Activated T-cell treated with anti-CD3 and anti-CD28 coated beads, Interleukin-2, amount 50 U/mL, for 4 hours (primary cell): ENCODE data around the gene TLR6. TPM values are rescaled to one million over a fixed set of nuclear protein-coding genes. Genes with fewer than 3 reads are reported as not detected.

Experiments used
- ATAC-seq, 2 donors: fragments of 200-7000 bp; cut with Tn5 transposase; one replicate each; pipeline ENCODE4 v1.10.0; 2021
- DNase-seq: peaks from one replicate; pipeline ENCODE4 v3.0.0-alpha.2; 2020
- H3K27me3 Mint-ChIP-seq: one replicate; pipeline ENCODE4 v1.8.0; 2021; ENCODE audit warnings: low read depth, mixed read lengths
- H3K36me3 Mint-ChIP-seq: one replicate; pipeline ENCODE4 v1.8.0; 2022; ENCODE audit warnings: mixed read lengths; ENCODE audit not compliant: insufficient read depth
- H3K4me1 Mint-ChIP-seq: one replicate; pipeline ENCODE4 v1.8.0; 2021; ENCODE audit warnings: low read depth, mixed read lengths
- H3K4me3 Mint-ChIP-seq: one replicate; pipeline ENCODE4 v1.8.0; 2021; ENCODE audit warnings: mild to moderate bottlenecking, moderate library complexity, mixed read lengths
- H3K9me3 Mint-ChIP-seq: one replicate; pipeline ENCODE4 v1.8.0; 2021; ENCODE audit warnings: mixed read lengths
- total RNA-seq, 3 donors: library from RNA; stranded (reverse); gene quantifications; one replicate each; pipeline ENCODE4 v1.2.1, GENCODE V29; 2021

TLR6 gene
- total RNA-seq, 3 donors from 2014 or later = 0.73 to 1.9 (median 0.95) TPM

GRCh38 chr4:38857354-38858096, 908 bp upstream of the TLR6 start:
- H3K4me1 Mint-ChIP-seq = peaks cover 36% of the 10 kb centered on the region
- peak overlapping the region; percentile 56 for H3K4me3 Mint-ChIP-seq
- DNase-seq (no peak), ATAC-seq (peak; percentile 88 to 90)
- no peaks in the 10 kb centered on the region for H3K36me3 Mint-ChIP-seq
- no peaks in the 10 kb centered on the region for H3K27me3 Mint-ChIP-seq
- no peaks in the 10 kb centered on the region for H3K9me3 Mint-ChIP-seq

GRCh38 chr4:38856046-38856445, 571 bp downstream of the TLR6 start:
- Mint-ChIP-seq H3K36me3 (no peaks in the 10 kb centered on the region), H3K4me3 (peak overlapping the region; percentile 84), H3K4me1 (peaks cover 32% of the 10 kb centered on the region), H3K27me3 (no peaks in the 10 kb centered on the region), H3K9me3 (no peaks in the 10 kb centered on the region)
- ATAC-seq = no peak
- no peak for DNase-seq

GRCh38 chr4:38855466-38855865, 1.2 kb downstream of the TLR6 start:
- no peaks in the 10 kb centered on the region for H3K9me3 Mint-ChIP-seq
- H3K27me3 Mint-ChIP-seq = no peaks in the 10 kb centered on the region
- peak overlapping the region; percentile 84 for H3K4me3 Mint-ChIP-seq
- peaks cover 29% of the 10 kb centered on the region for H3K4me1 Mint-ChIP-seq
- ATAC-seq (no peak), DNase-seq (no peak)
- no peaks in the 10 kb centered on the region for H3K36me3 Mint-ChIP-seq

DNA sequence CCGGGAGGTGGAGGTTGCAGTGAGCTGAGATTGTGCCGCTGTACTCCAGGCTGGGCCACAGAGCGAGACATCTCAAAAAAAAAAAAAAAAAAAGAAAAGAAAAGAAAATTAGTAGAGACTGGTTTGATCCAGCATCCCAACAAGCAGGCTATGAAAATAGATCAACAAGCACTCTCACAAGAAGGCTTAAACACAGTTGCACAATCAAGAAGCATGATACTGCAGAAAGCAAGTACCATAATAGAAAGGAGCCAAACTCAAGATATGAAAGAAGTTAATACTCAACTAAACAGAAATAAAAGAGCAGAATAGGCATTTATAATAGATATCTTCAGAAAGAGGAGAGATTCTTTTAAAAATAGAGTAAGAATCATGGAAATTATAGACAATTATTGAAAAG, 10.6 kb downstream of the TLR6 start:
- Mint-ChIP-seq H3K4me1 (no peaks in the 10 kb centered on the region), H3K4me3 (no peak overlapping the region), H3K27me3 (no peaks in the 10 kb centered on the region), H3K36me3 (peaks cover 15% of the 10 kb centered on the region), H3K9me3 (peaks cover 12% of the 10 kb centered on the region)
- ATAC-seq = no peak
- DNase-seq = no peak

DNA sequence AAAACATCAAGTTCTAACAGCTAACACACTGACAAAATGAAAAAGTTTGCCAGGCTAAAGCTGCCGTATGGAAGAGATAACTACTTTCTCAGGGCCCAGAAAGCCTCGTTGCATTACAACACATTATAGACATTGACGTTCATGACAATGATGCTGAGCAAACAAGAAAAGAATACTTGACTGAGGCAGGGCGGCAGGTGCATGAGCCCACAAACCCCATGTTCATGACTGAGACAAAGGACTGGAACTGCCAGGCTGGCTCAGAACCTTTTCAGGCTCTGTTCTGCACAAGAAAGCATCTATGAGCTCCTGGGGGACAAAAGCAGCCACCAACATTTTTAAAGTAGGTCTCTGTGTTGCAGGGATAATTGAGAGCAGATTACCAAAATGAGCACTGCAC, 13.6 kb downstream of the TLR6 start:
- H3K4me1 Mint-ChIP-seq = peaks cover 10% of the 10 kb centered on the region
- no peaks in the 10 kb centered on the region for H3K27me3 Mint-ChIP-seq
- no peak overlapping the region for H3K4me3 Mint-ChIP-seq
- DNase-seq = no peak
- ATAC-seq = no peak
- H3K36me3 Mint-ChIP-seq = peaks cover 11% of the 10 kb centered on the region
- H3K9me3 Mint-ChIP-seq = no peaks in the 10 kb centered on the region

- ATAC-seq (peak; percentile 83 to 86), DNase-seq (no peak)
- Mint-ChIP-seq H3K4me3 (peak overlapping the region; percentile 57), H3K27me3 (no peaks in the 10 kb centered on the region), H3K36me3 (peaks cover 9% of the 10 kb centered on the region), H3K9me3 (peaks cover 12% of the 10 kb centered on the region), H3K4me1 (peaks cover 22% of the 10 kb centered on the region)
These were observed 18.8 kb downstream of the TLR6 start for GRCh38 chr4:38837849-38838248.

GRCh38 chr4:38837334-38837733, 19.3 kb downstream of the TLR6 start:
- H3K9me3 Mint-ChIP-seq = peaks cover 12% of the 10 kb centered on the region
- H3K27me3 Mint-ChIP-seq = no peaks in the 10 kb centered on the region
- ATAC-seq (peak; percentile 29 to 32), DNase-seq (no peak)
- H3K4me3 Mint-ChIP-seq = peak overlapping the region; percentile 57
- H3K4me1 Mint-ChIP-seq = peaks cover 22% of the 10 kb centered on the region
- peaks cover 9% of the 10 kb centered on the region for H3K36me3 Mint-ChIP-seq

DNA sequence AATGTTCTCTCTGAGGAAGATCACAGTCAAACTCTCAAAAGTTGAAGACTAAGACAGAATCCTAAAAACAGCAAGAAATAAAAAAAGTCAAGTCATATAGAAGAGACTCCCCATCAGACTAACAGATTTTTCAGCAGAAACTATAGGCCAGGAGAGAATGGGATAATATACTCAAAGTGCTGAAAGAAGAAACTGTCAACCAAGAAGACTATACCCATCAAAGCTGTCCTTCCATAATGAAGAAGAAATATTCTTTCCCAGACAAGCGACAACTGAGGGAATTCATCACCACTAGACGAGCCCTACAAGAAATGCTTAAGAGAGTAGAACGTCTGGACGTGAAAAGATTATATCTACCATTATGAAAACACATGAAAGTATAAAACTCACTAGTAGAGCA, 22.0 kb downstream of the TLR6 start:
- Mint-ChIP-seq H3K9me3 (peaks cover 12% of the 10 kb centered on the region), H3K27me3 (no peaks in the 10 kb centered on the region), H3K4me1 (peaks cover 22% of the 10 kb centered on the region), H3K4me3 (no peak overlapping the region), H3K36me3 (peaks cover 9% of the 10 kb centered on the region)
- no peak for ATAC-seq
- DNase-seq = no peak

GRCh38 chr4:38832624-38833528, 23.7 kb downstream of the TLR6 start:
- Mint-ChIP-seq H3K4me1 (peaks cover 10% of the 10 kb centered on the region), H3K9me3 (peaks cover 12% of the 10 kb centered on the region), H3K27me3 (no peaks in the 10 kb centered on the region), H3K36me3 (peaks cover 9% of the 10 kb centered on the region), H3K4me3 (no peak overlapping the region)
- DNase-seq (no peak), ATAC-seq (no peak)

- DNase-seq (no peak), ATAC-seq (no peak)
- Mint-ChIP-seq H3K4me1 (peaks cover 4% of the 10 kb centered on the region), H3K4me3 (no peak overlapping the region), H3K36me3 (peaks cover 9% of the 10 kb centered on the region), H3K9me3 (peaks cover 9% of the 10 kb centered on the region), H3K27me3 (no peaks in the 10 kb centered on the region)
These were observed 24.4 kb downstream of the TLR6 start for GRCh38 chr4:38832206-38832605.

DNA sequence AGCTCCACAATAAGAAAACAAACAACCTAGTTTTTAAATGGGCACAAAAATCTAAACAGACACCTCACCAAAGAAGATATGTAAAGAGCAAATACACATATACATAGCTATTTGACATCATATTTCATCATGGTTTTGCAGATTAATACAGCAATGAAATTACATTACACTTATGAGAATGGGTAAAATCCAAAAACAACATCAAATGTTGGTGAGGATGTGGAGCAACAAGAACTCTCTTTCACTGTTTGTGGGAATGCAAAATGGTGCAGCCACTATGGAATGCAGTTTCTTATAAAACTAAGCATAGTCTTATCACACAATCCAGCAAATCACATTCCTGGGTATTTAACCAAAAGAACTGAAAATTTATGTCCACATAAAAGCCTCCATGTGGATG, 25.0 kb downstream of the TLR6 start:
- Mint-ChIP-seq H3K4me3 (no peak overlapping the region), H3K27me3 (no peaks in the 10 kb centered on the region), H3K4me1 (no peaks in the 10 kb centered on the region), H3K36me3 (peaks cover 9% of the 10 kb centered on the region), H3K9me3 (peaks cover 9% of the 10 kb centered on the region)
- ATAC-seq (no peak), DNase-seq (no peak)

DNA sequence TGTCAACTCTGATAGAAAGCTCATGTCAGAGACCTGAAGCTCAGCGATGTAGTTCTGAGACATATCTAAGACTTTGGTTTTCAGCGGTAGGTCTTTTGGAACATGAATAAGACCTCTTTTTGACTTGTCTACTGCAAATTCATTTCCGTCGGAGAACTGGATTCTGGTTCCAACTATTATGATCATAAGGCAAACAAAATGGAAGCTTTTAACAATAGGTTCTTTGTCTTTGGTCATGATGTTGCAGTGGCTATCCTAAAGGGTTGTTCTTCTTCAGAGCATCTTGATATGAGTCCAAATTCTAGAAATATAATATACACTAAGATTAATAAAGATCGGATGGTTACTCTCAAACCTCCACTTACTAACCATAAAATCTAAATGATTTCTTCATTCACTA, 27.4 kb downstream of the TLR6 start:
- Mint-ChIP-seq H3K9me3 (peaks cover under 1% of the 10 kb centered on the region), H3K27me3 (no peaks in the 10 kb centered on the region), H3K36me3 (peaks cover 4% of the 10 kb centered on the region), H3K4me1 (no peaks in the 10 kb centered on the region), H3K4me3 (no peak overlapping the region)
- ATAC-seq (no peak), DNase-seq (no peak)

DNA sequence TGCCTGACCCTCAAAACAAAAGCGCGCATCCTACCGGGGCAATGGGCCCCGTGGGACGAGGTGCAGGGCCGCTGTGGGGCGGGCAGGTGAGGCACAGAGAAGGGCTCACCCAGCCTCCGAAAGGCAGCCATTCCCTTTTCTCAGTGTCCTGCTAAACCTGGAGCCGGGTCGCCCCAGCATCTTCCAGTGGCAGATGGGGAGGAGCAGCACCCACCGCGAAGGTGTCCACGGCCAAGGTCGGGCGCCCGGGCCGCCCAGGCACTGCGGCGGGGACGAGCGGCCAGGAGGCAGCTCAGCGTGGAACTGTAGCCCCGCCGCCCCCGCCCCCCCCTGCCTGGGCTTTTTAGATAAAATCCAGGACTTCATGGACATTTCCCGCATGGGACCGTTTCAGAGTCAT, 32.9 kb downstream of the TLR6 start:
- peaks cover 5% of the 10 kb centered on the region for H3K36me3 Mint-ChIP-seq
- no peak for ATAC-seq
- DNase-seq = no peak
- no peaks in the 10 kb centered on the region for H3K27me3 Mint-ChIP-seq
- peaks cover 19% of the 10 kb centered on the region for H3K4me1 Mint-ChIP-seq
- H3K9me3 Mint-ChIP-seq = peaks cover 9% of the 10 kb centered on the region
- H3K4me3 Mint-ChIP-seq = no peak overlapping the region

- Mint-ChIP-seq H3K4me3 (no peak overlapping the region), H3K36me3 (peaks cover 5% of the 10 kb centered on the region), H3K4me1 (peaks cover 25% of the 10 kb centered on the region), H3K9me3 (peaks cover 9% of the 10 kb centered on the region), H3K27me3 (no peaks in the 10 kb centered on the region)
- DNase-seq (no peak), ATAC-seq (no peak)
These were observed 33.8 kb downstream of the TLR6 start for GRCh38 chr4:38822748-38823303.
